IMR-90 (cell line): ENCODE data around the gene UBL4B. TPM values are rescaled to one million over a fixed set of nuclear protein-coding genes. Genes with fewer than 3 reads are reported as not detected.

Experiments used
- ATAC-seq: fragments of 200-7000 bp; cut with Tn5 transposase; 2 replicates; pipeline ENCODE4 v1.9.1; 2020; ENCODE audit warnings: low read depth, mild to moderate bottlenecking, moderate library complexity
- BruUV-seq: library from RNA; stranded (reverse); fragments of 400-500 nt; replicated peaks from 2 replicates; lab custom pipeline; 2021; lab: Mats Ljungman, UMichigan
- CTCF ChIA-PET: fragments of 300-600 bp; formaldehyde crosslinking; extraction: SDS; loops from one replicate; lab custom pipeline; 2021; ENCODE audit warnings: antibody characterized with exemption; lab: Yijun Ruan, JAX
- POLR2A ChIA-PET: fragments of 300-600 bp; sonication (Branson Sonifier 250); formaldehyde crosslinking; loops from one replicate; lab custom pipeline; 2022; ENCODE audit warnings: antibody characterized with exemption; ENCODE audit not compliant: unreplicated experiment; lab: Charles Lee
- DNase-seq: peaks from one replicate; pipeline ENCODE4 v3.0.0; 2013
- H2AFZ ChIP-seq: replicated peaks from 2 replicates; pipeline ENCODE3; 2013; ENCODE audit warnings: low read length, mild to moderate bottlenecking; ENCODE audit not compliant: poor library complexity
- H2AK5ac ChIP-seq: 2 replicates; pipeline ENCODE4 v1.6.1; 2013; ENCODE audit warnings: low read depth, low read length, inconsistent platforms
- H2AK9ac ChIP-seq: replicated peaks from 2 replicates; pipeline ENCODE3; 2013; ENCODE audit warnings: mild to moderate bottlenecking, low read depth, low read length, moderate library complexity; ENCODE audit not compliant: poor library complexity
- H2BK120ac ChIP-seq: 2 replicates; pipeline ENCODE4 v1.6.1; 2013; ENCODE audit warnings: low read depth, low read length, inconsistent platforms
- H2BK15ac ChIP-seq: 3 replicates; pipeline ENCODE4 v1.6.1; 2013; ENCODE audit warnings: low read depth, low read length, inconsistent platforms
- H2BK20ac ChIP-seq: 2 replicates; pipeline ENCODE4 v1.6.1; 2013; ENCODE audit warnings: low read depth, mild to moderate bottlenecking, inconsistent platforms, low read length, moderate library complexity
- H2BK5ac ChIP-seq: 2 replicates; pipeline ENCODE4 v1.6.1; 2013; ENCODE audit warnings: mild to moderate bottlenecking, low read depth, low read length, inconsistent platforms; ENCODE audit not compliant: poor library complexity, severe bottlenecking
- H3K14ac ChIP-seq: replicated peaks from 2 replicates; pipeline ENCODE4 v1.6.1; 2013; ENCODE audit warnings: low read depth, low read length, inconsistent platforms
- H3K18ac ChIP-seq: 2 replicates; pipeline ENCODE4 v1.6.1; 2013; ENCODE audit warnings: low read depth, low read length, control low read depth
- H3K23ac ChIP-seq: 2 replicates; pipeline ENCODE4 v1.6.1; 2013; ENCODE audit warnings: low read depth, low read length, inconsistent platforms
- H3K27ac ChIP-seq: 2 replicates; pipeline ENCODE4 v1.5.1; 2013; ENCODE audit warnings: mild to moderate bottlenecking, control low read depth, low read length; ENCODE audit not compliant: insufficient read depth
- H3K27me3 ChIP-seq: 2 replicates; pipeline ENCODE4 v1.6.1; 2013; ENCODE audit warnings: low read length; ENCODE audit not compliant: control insufficient read depth, insufficient read depth
- H3K36me3 ChIP-seq: 2 replicates; pipeline ENCODE4 v1.6.1; 2013; ENCODE audit warnings: low read length, mixed read lengths; ENCODE audit not compliant: control insufficient read depth, insufficient read depth
- H3K4ac ChIP-seq: 2 replicates; pipeline ENCODE4 v1.6.1; 2013; ENCODE audit warnings: low read depth, low read length, inconsistent platforms
- H3K4me1 ChIP-seq: 2 replicates; pipeline ENCODE4 v1.6.1; 2013; ENCODE audit warnings: low read length, mixed read lengths; ENCODE audit not compliant: control insufficient read depth, insufficient read depth
- H3K4me2 ChIP-seq: 2 replicates; pipeline ENCODE4 v1.6.1; 2013; ENCODE audit warnings: low read depth, mild to moderate bottlenecking, control low read depth, low read length, moderate library complexity
- H3K4me3 ChIP-seq: 2 replicates; pipeline ENCODE4 v1.5.1; 2013; ENCODE audit warnings: low read depth, mild to moderate bottlenecking, control low read depth, low read length, moderate library complexity; ENCODE audit not compliant: insufficient read depth
- H3K56ac ChIP-seq: 2 replicates; pipeline ENCODE4 v1.6.1; 2013; ENCODE audit warnings: low read length, inconsistent platforms; ENCODE audit not compliant: insufficient read depth; ENCODE audit errors: extremely low read depth
- H3K79me1 ChIP-seq, 2 experiments: 2 replicates each; pipeline ENCODE4 v1.6.1; 2013; ENCODE audit warnings: low read length in 2 of 2, inconsistent platforms in 1 of 2, low read depth in 1 of 2
- H3K9ac ChIP-seq: 2 replicates; pipeline ENCODE4 v1.6.1; 2013; ENCODE audit warnings: low read depth, low read length, control low read depth
- H3K9me1 ChIP-seq: 2 replicates; pipeline ENCODE4 v1.6.1; 2013; ENCODE audit warnings: low read length, inconsistent platforms; ENCODE audit not compliant: insufficient read depth
- H3K9me3 ChIP-seq: 2 replicates; pipeline ENCODE4 v1.6.1; 2013; ENCODE audit warnings: low read length; ENCODE audit not compliant: control insufficient read depth, insufficient read depth
- H4K20me1 ChIP-seq: 2 replicates; pipeline ENCODE4 v1.6.1; 2013; ENCODE audit warnings: low read length, inconsistent platforms; ENCODE audit not compliant: insufficient read depth
- H4K5ac ChIP-seq: 2 replicates; pipeline ENCODE4 v1.6.1; 2013; ENCODE audit warnings: mild to moderate bottlenecking, low read depth, low read length, control low read depth
- H4K8ac ChIP-seq, 2 experiments: 2 replicates each; pipeline ENCODE4 v1.6.1; 2013; ENCODE audit warnings: low read depth in 2 of 2, low read length in 2 of 2, control low read depth in 1 of 2, inconsistent platforms in 1 of 2
- H4K91ac ChIP-seq: 2 replicates; pipeline ENCODE4 v1.6.1; 2013; ENCODE audit warnings: low read depth, low read length, inconsistent platforms; ENCODE audit not compliant: insufficient read depth
- BHLHE40 ChIP-seq: fragments of 150-350 bp; IDR thresholded peaks from 2 replicates; pipeline ENCODE4 v1.6.1; 2016; ENCODE audit warnings: mild to moderate bottlenecking, low read depth, low read length
- CEBPB ChIP-seq: IDR thresholded peaks from 2 replicates; pipeline ENCODE4 v1.6.1; 2012; ENCODE audit warnings: low read depth, low read length, improper control_type of control experiment
- CHD1 ChIP-seq: IDR thresholded peaks from 2 replicates; pipeline ENCODE4 v1.6.1; 2012; ENCODE audit warnings: low read depth, low read length, improper control_type of control experiment
- CTCF ChIP-seq: conservative IDR thresholded peaks from 2 replicates; pipeline ENCODE4 v1.5.1; 2012; ENCODE audit warnings: mild to moderate bottlenecking, low read depth, low read length, improper control_type of control experiment
- ELK1 ChIP-seq: fragments of 150-350 bp; IDR thresholded peaks from 2 replicates; pipeline ENCODE4 v1.6.1; 2016; ENCODE audit warnings: low read depth, mild to moderate bottlenecking, low read length, moderate library complexity, borderline replicate concordance
- FOS ChIP-seq: fragments of 150-350 bp; IDR thresholded peaks from 2 replicates; pipeline ENCODE4 v1.6.1; 2016; ENCODE audit warnings: low read depth, low read length
- MAFK ChIP-seq: IDR thresholded peaks from 2 replicates; pipeline ENCODE4 v1.6.1; 2012; ENCODE audit warnings: low read depth, low read length, improper control_type of control experiment
- MAZ ChIP-seq: IDR thresholded peaks from 2 replicates; pipeline ENCODE4 v1.6.1; 2012; ENCODE audit warnings: low read depth, mild to moderate bottlenecking, low read length, improper control_type of control experiment, moderate library complexity, borderline replicate concordance
- MXI1 ChIP-seq: IDR thresholded peaks from 2 replicates; pipeline ENCODE4 v1.6.1; 2012; ENCODE audit warnings: low read depth, mild to moderate bottlenecking, low read length, moderate library complexity, borderline replicate concordance
- NFE2L2 ChIP-seq: fragments of 150-350 bp; IDR thresholded peaks from 2 replicates; pipeline ENCODE4 v1.6.1; 2016; ENCODE audit warnings: low read depth, mild to moderate bottlenecking, low read length
- POLR2A ChIP-seq: IDR thresholded peaks from 2 replicates; pipeline ENCODE4 v1.6.1; 2012; ENCODE audit warnings: mild to moderate bottlenecking, low read depth, low read length
- RAD21 ChIP-seq: IDR thresholded peaks from 2 replicates; pipeline ENCODE4 v1.6.1; 2012; ENCODE audit warnings: low read length, improper control_type of control experiment
- RFX5 ChIP-seq: IDR thresholded peaks from 2 replicates; pipeline ENCODE4 v1.8.0; 2012; ENCODE audit warnings: low read depth, mild to moderate bottlenecking, low read length, moderate library complexity
- SMC3 ChIP-seq: fragments of 150-350 bp; IDR thresholded peaks from 2 replicates; pipeline ENCODE4 v1.6.1; 2016; ENCODE audit warnings: low read depth, mild to moderate bottlenecking, antibody characterized with exemption, low read length, moderate library complexity
- USF2 ChIP-seq: fragments of 150-350 bp; IDR thresholded peaks from 2 replicates; pipeline ENCODE4 v1.6.1; 2017; ENCODE audit warnings: mild to moderate bottlenecking, antibody characterized with exemption, low read length, low read depth
- WGBS, 2 experiments: methylation state at CpG; one replicate each; pipeline versions ENCODE4 v1.1.5 to v1.1.7; 2013; ENCODE audit warnings: missing lambda C conversion rate in 2 of 2; ENCODE audit not compliant: insufficient read length in 1 of 2; ENCODE audit errors: extremely low coverage in 2 of 2; 5-methylcytosine and 5-hydroxymethylcytosine counted together
- dilution Hi-C: fragments of 300-500 bp; cut with HindIII; formaldehyde crosslinking; loops from one replicate; pipeline ENCODE4 v1.14.3; 2018; ENCODE audit warnings: low sequenced_read_pairs; ENCODE audit not compliant: unreplicated experiment
- in situ Hi-C: fragments of 300-500 bp; cut with MboI; formaldehyde crosslinking; loops from 3 replicates; pipeline ENCODE4 v1.14.3; 2019; ENCODE audit warnings: low sequenced_read_pairs, inconsistent platforms, mixed read lengths
- intact Hi-C: fragments of 100-400 bp; cut with micrococcal nuclease; formaldehyde crosslinking; loops from 2 replicates; pipeline ENCODE4 v1.10.0; 2022
- polyA plus RNA-seq, 3 experiments: library from polyadenylated mRNA; depleted of rRNA; stranded (reverse); fragments of >200 nt; gene quantifications; 2 replicates each; pipeline ENCODE4 v1.2.3, GENCODE V29; 2012; ENCODE audit warnings: low replicate concordance in 1 of 3
- total RNA-seq: library from RNA; depleted of rRNA; stranded (reverse); fragments of >200 nt; gene quantifications from 2 replicates; pipeline ENCODE4 v1.2.3, GENCODE V29; 2012

UBL4B gene
- total and polyA plus RNA-seq, 2 of the 4 experiments (the other 2 are of a cell fraction) = not detected

- no peak overlapping the region for H3K4ac ChIP-seq
- no peak overlapping the region for H3K56ac ChIP-seq
- no peak overlapping the region for H3K27ac ChIP-seq
- H2BK20ac ChIP-seq = no peak overlapping the region
- DNase-seq (no peak), ATAC-seq (no peak)
- intact Hi-C loops (no loop called here), dilution Hi-C loops (no loop called here), in situ Hi-C loops (no loop called here)
- no CpG with 5 or more reads among the region's 5 CpGs for WGBS, 2 experiments
- no peak overlapping the region for H2AK5ac ChIP-seq
- no peak overlapping the region for H4K8ac ChIP-seq
- no peak overlapping the region for H2BK5ac ChIP-seq
- H3K4me2 ChIP-seq = no peak overlapping the region
- peaks cover 83% of the 10 kb centered on the region for H3K27me3 ChIP-seq
- H3K18ac ChIP-seq = no peak overlapping the region
- ChIA-PET CTCF (no interaction called here), POLR2A (no interaction called here)
- no peak overlapping the region for H4K91ac ChIP-seq
- no peaks in the 10 kb centered on the region for H3K79me1 ChIP-seq
- no peak overlapping the region for H2AFZ ChIP-seq
- no peak overlapping the region for H2BK120ac ChIP-seq
- no peak overlapping the region for H3K9ac ChIP-seq
- H3K14ac ChIP-seq = no peak overlapping the region
- no peaks in the 10 kb centered on the region for H4K20me1 ChIP-seq
- H3K9me3 ChIP-seq = peaks cover 9% of the 10 kb centered on the region
- no peaks in the 10 kb centered on the region; the same call in none of the 2 replicates for H3K4me1 ChIP-seq
- TF ChIP-seq CHD1 (no peak), RAD21 (no peak), RFX5 (no peak), MAZ (no peak), POLR2A (no peak), FOS (no peak), MAFK (no peak), CTCF (no peak), CEBPB (no peak), BHLHE40 (no peak), USF2 (no peak), NFE2L2 (no peak), MXI1 (no peak), ELK1 (no peak), SMC3 (no peak)
- no peak overlapping the region for H3K4me3 ChIP-seq
- H3K36me3 ChIP-seq = no peaks in the 10 kb centered on the region
- H4K5ac ChIP-seq = no peak overlapping the region
- no peak overlapping the region for H3K23ac ChIP-seq
- no peak overlapping the region for H2BK15ac ChIP-seq
- H3K9me1 ChIP-seq = no peaks in the 10 kb centered on the region
- no peak overlapping the region for H2AK9ac ChIP-seq
- no TSS peak for BruUV-seq
Measured at GRCh38 chr1:110082477-110082876, 29.8 kb upstream of the UBL4B start.
